Mucosa of stomach (tissue), 1 donor: ENCODE data around the gene SRM.
"Not testable (repeated sequence)": the region's sequence is repeated elsewhere in the genome, so short reads cannot be mapped to it uniquely, and the experiment has no call there.

Source experiments
- H3K27me3 ChIP-seq: one replicate; pipeline ENCODE4 v1.7.0; 2013; ENCODE audit warnings: mild to moderate bottlenecking, low read length; ENCODE audit not compliant: control insufficient read depth, insufficient read depth
- H3K36me3 ChIP-seq: one replicate; pipeline ENCODE4 v1.7.0; 2013; ENCODE audit warnings: low read length; ENCODE audit not compliant: control insufficient read depth, insufficient read depth
- H3K4me1 ChIP-seq: one replicate; pipeline ENCODE4 v1.7.0; 2013; ENCODE audit warnings: mild to moderate bottlenecking, low read length; ENCODE audit not compliant: control insufficient read depth, insufficient read depth
- H3K4me3 ChIP-seq: one replicate; pipeline ENCODE4 v1.7.0; 2013; ENCODE audit warnings: low read length
- H3K9ac ChIP-seq: one replicate; pipeline ENCODE4 v1.7.0; 2013; ENCODE audit warnings: mild to moderate bottlenecking, low read length, moderate library complexity
- H3K9me3 ChIP-seq: one replicate; pipeline ENCODE4 v1.7.0; 2013; ENCODE audit warnings: mild to moderate bottlenecking, low read length, moderate library complexity; ENCODE audit not compliant: control insufficient read depth
- donor health status: Pancreatic carcinoma.

Gene SRM

DNA sequence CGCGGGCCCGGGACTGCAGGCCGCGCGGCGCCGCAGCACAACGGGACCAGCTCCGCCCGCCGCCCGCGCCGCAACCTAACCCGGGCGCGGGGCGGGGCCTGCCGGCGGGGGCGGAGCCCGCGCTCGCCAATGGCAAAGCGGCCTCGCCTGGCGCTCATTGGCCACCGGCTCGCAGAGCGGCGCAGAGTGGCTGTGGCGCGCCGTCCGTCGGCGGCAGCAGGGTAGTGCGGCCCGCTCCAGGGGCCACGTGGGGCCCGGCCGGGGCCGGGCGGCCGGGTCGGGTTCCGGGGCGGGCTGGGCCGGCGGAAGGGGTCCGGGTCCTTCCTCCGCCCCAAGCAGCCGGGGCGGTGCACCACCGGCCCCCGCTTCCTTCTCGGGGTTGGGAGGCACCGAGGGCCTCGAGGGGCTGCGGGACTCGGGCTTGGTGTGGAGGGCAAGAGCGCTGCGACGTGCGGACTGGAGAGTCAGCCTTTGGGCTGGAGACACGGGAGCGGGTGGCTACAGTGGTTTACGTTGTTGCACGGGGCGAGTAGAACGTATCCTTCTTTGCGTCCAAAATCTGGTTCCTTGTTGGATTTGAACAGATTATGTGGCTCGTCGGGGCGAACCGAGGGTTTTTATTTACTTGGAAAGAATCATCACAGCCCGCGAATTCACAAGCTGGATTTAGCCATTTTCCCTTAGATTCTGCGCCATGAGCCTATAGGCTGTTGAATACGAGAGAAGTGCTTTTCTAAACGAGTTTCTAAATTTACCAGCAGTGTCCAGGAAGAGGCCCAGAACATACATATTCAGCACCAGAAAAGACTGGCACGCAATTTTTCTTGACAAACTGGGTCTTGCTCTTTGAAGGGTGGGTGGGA is at the start of gene SRM:
Gene SRM (minus strand): TSS at position 51 of the 863 bp plus-strand sequence. CDS start 75 bp downstream, outside the sequence.
- peak within 1 kb of the TSS; percentile 54 for H3K4me3 ChIP-seq
- no peaks in the 10 kb centered on the region for H3K36me3 ChIP-seq
- no peaks in the 10 kb centered on the region for H3K27me3 ChIP-seq
- peaks cover 19% of the 10 kb centered on the region for H3K4me1 ChIP-seq
- H3K9ac ChIP-seq, result peak within 1 kb of the TSS; percentile 64
- H3K9me3 ChIP-seq, result no peaks in the 10 kb centered on the region

- peaks cover 6% of the 10 kb centered on the region for H3K36me3 ChIP-seq
- no peak overlapping the region for H3K4me3 ChIP-seq
- no peaks in the 10 kb centered on the region for H3K9me3 ChIP-seq
- no peaks in the 10 kb centered on the region for H3K4me1 ChIP-seq
- no peaks in the 10 kb centered on the region for H3K27me3 ChIP-seq
- no peak overlapping the region for H3K9ac ChIP-seq
These were observed 49.4 kb upstream of the SRM start for GRCh38 chr1:11109047-11109760.

GRCh38 chr1:11107599-11107998 is 47.8 kb upstream of the SRM start:
- Histone ChIP-seq H3K4me3 (no peak overlapping the region), H3K36me3 (peaks cover 3% of the 10 kb centered on the region), H3K4me1 (no peaks in the 10 kb centered on the region), H3K9me3 (no peaks in the 10 kb centered on the region), H3K27me3 (no peaks in the 10 kb centered on the region), H3K9ac (no peak overlapping the region)

GRCh38 chr1:11105586-11105985 is 45.8 kb upstream of the SRM start:
- Histone ChIP-seq H3K9ac (no peak overlapping the region), H3K36me3 (peaks cover 3% of the 10 kb centered on the region), H3K27me3 (no peaks in the 10 kb centered on the region)

GRCh38 chr1:11101347-11101746 is 41.5 kb upstream of the SRM start:
- no peaks in the 10 kb centered on the region for H3K4me1 ChIP-seq
- no peak overlapping the region for H3K4me3 ChIP-seq
- no peaks in the 10 kb centered on the region for H3K36me3 ChIP-seq
- H3K9me3 ChIP-seq, result no peaks in the 10 kb centered on the region
- no peaks in the 10 kb centered on the region for H3K27me3 ChIP-seq
- no peak overlapping the region for H3K9ac ChIP-seq

More at GRCh38 chr1:11105586-11105985, 45.8 kb upstream of the SRM start:
- H3K4me1 ChIP-seq, result no peaks in the 10 kb centered on the region
- no peaks in the 10 kb centered on the region for H3K9me3 ChIP-seq
- no peak overlapping the region for H3K4me3 ChIP-seq

DNA sequence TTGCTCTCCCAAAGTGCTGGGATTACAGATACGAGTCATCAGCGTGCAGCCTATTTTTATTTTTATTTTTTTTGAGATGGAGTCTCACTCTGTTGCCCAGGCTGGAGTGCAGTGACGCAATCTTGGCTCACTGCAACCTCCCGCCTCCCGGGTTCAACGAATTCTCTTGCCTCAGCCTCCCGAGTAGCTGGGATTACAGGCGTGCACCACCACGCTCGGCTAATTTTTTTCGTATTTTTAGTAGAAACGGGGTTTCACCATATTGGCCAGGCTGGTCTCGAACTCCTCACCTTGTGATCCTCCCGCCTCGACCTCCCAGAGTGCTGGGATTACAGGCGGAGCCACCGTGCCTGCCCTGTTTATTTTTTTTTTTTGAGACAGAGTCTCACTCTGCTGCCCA is 41.0 kb upstream of the SRM start:
- H3K9me3 ChIP-seq, H3K4me1 ChIP-seq, H3K27me3 ChIP-seq, H3K36me3 ChIP-seq, H3K9ac ChIP-seq, H3K4me3 ChIP-seq: not testable (repeated sequence)

DNA sequence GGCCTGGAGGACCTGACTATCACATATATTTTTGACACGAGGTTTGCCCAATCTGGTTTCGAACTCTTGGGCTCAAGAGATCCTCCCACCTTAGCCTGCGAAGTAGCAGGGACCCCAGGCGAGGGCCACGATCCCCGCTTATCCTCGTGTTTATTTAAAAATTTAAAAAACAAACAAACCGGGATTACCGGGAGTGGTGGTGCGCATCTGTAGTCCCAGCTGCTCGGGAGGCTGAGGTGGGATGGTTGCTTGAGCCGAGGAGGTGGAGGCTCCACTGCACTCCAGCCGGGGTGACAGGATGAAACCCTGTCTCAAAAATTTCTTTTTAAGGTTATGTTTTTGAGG is 40.3 kb upstream of the SRM start:
- Histone ChIP-seq H3K4me1 (no peaks in the 10 kb centered on the region), H3K36me3 (no peaks in the 10 kb centered on the region), H3K9me3 (no peaks in the 10 kb centered on the region), H3K9ac (peak overlapping the region; percentile 95), H3K27me3 (no peaks in the 10 kb centered on the region), H3K4me3 (peak overlapping the region; percentile 64)

GRCh38 chr1:11099310-11100148 is 39.7 kb upstream of the SRM start, which contains the start of gene EXOSC10:
Gene EXOSC10, minus strand, starts transcription at chr1:11099869. Its CDS starts 38 bp downstream, at chr1:11099831.
- H3K4me3 ChIP-seq, result peak within 1 kb of the TSS; percentile 64
- peak within 1 kb of the TSS; percentile 95 for H3K9ac ChIP-seq
- H3K4me1 ChIP-seq, result no peaks in the 10 kb centered on the region
- no peaks in the 10 kb centered on the region for H3K36me3 ChIP-seq
- H3K9me3 ChIP-seq, result no peaks in the 10 kb centered on the region
- no peaks in the 10 kb centered on the region for H3K27me3 ChIP-seq

- Histone ChIP-seq H3K36me3 (no peaks in the 10 kb centered on the region), H3K9me3 (no peaks in the 10 kb centered on the region), H3K9ac (peak overlapping the region; percentile 95), H3K4me3 (peak overlapping the region; percentile 64), H3K27me3 (no peaks in the 10 kb centered on the region), H3K4me1 (no peaks in the 10 kb centered on the region)
These were observed 39.1 kb upstream of the SRM start for GRCh38 chr1:11098931-11099309.

GRCh38 chr1:11083784-11084183 is 24.0 kb upstream of the SRM start:
- not testable (repeated sequence) for H3K4me3 ChIP-seq, H3K36me3 ChIP-seq, H3K4me1 ChIP-seq

DNA sequence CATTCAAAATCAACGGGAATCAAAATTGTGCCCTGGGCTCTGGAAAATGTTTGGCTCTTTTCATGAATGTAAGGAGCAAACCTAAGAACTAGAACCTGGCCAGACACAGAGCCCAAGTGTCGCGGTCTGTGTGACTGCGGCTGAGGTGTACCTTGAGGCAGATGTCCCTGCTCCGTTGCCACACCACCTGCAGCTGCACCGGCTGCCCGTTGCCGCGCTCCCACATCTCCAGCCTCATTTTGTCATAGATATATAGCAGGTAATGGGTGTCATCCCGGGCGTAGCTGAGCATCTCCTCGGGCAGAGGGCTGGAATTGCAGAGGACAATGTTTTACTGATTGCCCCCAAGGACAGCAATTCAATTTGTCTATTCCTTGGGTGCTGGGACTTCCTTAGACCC is 21.1 kb upstream of the SRM start:
- no peaks in the 10 kb centered on the region for H3K27me3 ChIP-seq
- no peak overlapping the region for H3K9ac ChIP-seq
- H3K4me1 ChIP-seq, result no peaks in the 10 kb centered on the region
- H3K36me3 ChIP-seq, result peaks cover 10% of the 10 kb centered on the region
- no peak overlapping the region for H3K4me3 ChIP-seq
- H3K9me3 ChIP-seq, result no peaks in the 10 kb centered on the region

More at GRCh38 chr1:11083784-11084183, 24.0 kb upstream of the SRM start:
- H3K9ac ChIP-seq, H3K27me3 ChIP-seq, H3K9me3 ChIP-seq: not testable (repeated sequence)
